Jurkat, Clone E6-1 (cell line): ENCODE measurements around the gene ZRSR2. TPM values are rescaled to one million over a fixed set of nuclear protein-coding genes. Genes with fewer than 3 reads are reported as not detected.
"Not testable (repeated sequence)": the region's sequence is repeated elsewhere in the genome, so short reads cannot be mapped to it uniquely, and the experiment has no call there.

ENCODE experiments used
- DNase-seq: peaks from one replicate; pipeline ENCODE4 v3.0.0-alpha.2; 2011; ENCODE audit warnings: low read depth, low spot score
- H3K4me3 ChIP-seq: 2 replicates; pipeline ENCODE4 v1.5.1; 2011; ENCODE audit warnings: mild to moderate bottlenecking, low read length, control low read depth, moderate library complexity
- polyA plus RNA-seq: library from polyadenylated mRNA; unstranded; fragments of >200 nt; gene quantifications from one replicate; pipeline ENCODE4 v1.2.1, GENCODE V29; 2012; ENCODE audit warnings: missing spikeins; ENCODE audit not compliant: insufficient read length, insufficient read depth

ZRSR2 gene, protein sequence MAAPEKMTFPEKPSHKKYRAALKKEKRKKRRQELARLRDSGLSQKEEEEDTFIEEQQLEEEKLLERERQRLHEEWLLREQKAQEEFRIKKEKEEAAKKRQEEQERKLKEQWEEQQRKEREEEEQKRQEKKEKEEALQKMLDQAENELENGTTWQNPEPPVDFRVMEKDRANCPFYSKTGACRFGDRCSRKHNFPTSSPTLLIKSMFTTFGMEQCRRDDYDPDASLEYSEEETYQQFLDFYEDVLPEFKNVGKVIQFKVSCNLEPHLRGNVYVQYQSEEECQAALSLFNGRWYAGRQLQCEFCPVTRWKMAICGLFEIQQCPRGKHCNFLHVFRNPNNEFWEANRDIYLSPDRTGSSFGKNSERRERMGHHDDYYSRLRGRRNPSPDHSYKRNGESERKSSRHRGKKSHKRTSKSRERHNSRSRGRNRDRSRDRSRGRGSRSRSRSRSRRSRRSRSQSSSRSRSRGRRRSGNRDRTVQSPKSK
- polyA plus RNA-seq = 14.4 TPM

DNA sequence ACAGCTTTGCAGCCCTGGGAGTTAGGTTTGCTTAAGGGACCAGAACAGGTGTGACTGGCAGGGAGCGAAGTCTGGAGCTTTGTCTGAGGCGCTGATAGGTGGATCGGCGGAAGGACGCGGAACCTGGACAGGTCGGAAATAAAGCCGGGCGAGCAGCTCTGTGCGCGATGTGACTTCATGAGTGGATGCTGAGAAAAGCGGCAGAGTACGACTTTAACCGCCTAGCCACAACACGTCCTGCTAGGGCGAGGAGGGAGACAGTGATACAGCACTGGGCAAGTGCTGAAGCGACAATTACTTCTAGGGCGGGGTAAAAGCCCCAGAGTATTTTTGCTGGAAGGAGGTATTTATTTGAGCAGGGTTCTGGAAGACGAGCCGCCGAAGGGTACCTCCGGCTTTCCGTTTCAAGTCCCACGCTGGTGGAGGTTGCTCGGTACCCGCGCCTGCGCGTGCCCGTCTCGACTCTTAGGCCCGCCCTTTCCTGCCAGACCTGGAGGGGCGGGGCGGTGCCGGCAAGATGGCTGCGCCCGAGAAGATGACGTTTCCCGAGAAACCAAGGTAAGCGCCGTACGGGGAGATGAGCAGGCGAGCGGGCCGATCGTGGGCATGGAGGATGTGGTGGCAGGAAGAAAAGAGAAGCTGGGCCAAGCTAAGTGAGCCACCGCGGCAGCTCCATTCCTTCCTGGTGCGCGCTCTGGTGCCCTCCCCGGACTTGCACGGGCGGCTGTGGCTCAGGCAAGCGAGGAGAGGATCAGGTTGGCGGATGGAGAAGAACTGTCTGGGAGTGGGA is at the start of gene ZRSR2:
Gene ZRSR2, plus strand, starts transcription at position 506 of the 790 bp plus-strand sequence. Its CDS starts 12 bp downstream, at position 518.
- DNase-seq = peak; percentile 76
- peak within 1 kb of the TSS; percentile 72 for H3K4me3 ChIP-seq

- H3K4me3 ChIP-seq = no peak overlapping the region
- no peak for DNase-seq
These were observed 46.0 kb upstream of the ZRSR2 start for GRCh38 chrX:15744181-15744867.

GRCh38 chrX:15745179-15745578 is 45.1 kb upstream of the ZRSR2 start:
- no peak overlapping the region for H3K4me3 ChIP-seq
- DNase-seq = no peak

- not testable (repeated sequence) for H3K4me3 ChIP-seq, DNase-seq
These were observed 43.6 kb upstream of the ZRSR2 start for GRCh38 chrX:15746651-15747050.

DNA sequence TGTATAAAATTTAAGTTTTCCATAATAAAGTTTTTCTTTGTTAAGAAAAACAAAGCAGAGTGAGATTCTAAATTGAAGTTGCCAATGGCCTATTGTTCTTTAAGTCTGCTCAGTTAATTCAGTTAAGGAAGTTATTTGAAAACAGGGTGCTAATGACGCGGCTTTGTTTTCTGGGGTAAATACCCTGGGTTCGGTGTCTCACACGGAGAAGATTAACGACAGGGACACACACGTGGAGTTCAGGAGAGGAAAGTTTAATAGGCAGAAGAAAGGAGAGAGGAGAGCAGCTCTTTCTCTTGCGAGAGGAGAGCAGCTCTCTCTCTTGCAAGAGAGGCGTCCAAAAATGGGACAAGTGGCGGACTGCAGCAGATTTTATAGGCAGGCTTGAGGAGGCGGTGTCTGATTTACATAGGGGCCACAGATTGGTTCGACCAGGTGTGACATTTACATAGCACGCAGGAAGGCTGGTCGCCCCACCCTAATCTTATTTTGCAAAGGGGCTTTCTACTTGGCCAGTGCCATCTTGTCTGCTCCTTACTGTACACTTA is 42.6 kb upstream of the ZRSR2 start:
- DNase-seq = no peak
- no peak overlapping the region for H3K4me3 ChIP-seq

GRCh38 chrX:15748841-15749240 is 41.4 kb upstream of the ZRSR2 start:
- H3K4me3 ChIP-seq = no peak overlapping the region
- no peak for DNase-seq

DNA sequence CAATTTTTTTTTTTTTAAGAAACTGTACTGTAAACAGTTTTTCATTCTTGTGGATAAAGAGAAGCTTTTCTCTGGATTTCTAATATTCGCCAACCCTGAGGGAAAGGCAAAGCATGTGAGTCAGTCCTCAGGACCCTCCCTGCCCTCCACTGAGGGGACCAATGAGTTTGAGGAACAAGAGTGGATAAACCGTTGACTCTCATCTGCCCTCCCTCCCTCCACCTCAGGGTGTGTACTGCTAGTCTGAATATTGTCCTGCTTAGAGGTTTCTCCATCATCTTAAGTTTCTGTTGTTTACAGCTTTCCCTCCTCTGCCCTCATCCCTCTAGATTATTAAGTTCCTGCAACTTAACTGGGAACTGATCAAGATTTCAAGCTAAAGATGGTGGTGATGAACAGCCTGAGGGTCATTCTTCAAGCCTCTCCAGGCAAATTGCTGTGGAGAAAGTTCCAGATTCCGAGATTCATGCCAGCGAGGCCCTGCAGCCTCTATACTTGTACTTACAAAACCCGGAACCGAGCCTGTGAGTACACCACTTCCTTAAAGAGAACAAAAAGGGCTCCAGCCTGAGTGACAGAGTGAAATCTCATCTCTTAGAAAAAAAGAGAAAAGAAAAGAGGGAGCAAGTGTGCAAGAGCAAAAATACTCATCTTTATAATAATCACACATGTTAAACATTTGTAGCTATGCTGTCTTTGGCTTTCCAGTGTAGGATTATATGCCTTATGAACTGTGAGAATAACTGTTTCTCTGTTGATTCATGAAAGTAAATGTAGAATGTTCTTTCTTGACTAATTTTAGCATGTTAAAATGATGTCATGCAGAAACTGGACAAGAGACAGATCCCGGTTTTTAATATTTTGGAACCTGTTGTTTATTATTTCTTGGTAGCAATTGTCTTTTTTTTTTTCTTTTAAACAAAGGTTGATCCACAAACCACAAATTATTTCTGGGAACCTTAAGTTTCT is 40.4 kb upstream of the ZRSR2 start:
- peak; percentile 35 for DNase-seq

GRCh38 chrX:15750611-15751154 is 39.6 kb upstream of the ZRSR2 start:
- no peak for DNase-seq
- no peak overlapping the region for H3K4me3 ChIP-seq

More for the DNA sequence above, 40.4 kb upstream of the ZRSR2 start:
- no peak overlapping the region for H3K4me3 ChIP-seq

- no peak overlapping the region for H3K4me3 ChIP-seq
- DNase-seq = peak; percentile 63
These were observed 39.0 kb upstream of the ZRSR2 start for GRCh38 chrX:15751155-15751819.

GRCh38 chrX:15755091-15755490 is 35.2 kb upstream of the ZRSR2 start:
- no peak overlapping the region for H3K4me3 ChIP-seq
- no peak for DNase-seq

- no peak overlapping the region for H3K4me3 ChIP-seq
- no peak for DNase-seq
These were observed 32.1 kb upstream of the ZRSR2 start for GRCh38 chrX:15758140-15758539.

- not testable (repeated sequence) for DNase-seq, H3K4me3 ChIP-seq
These were observed 30.4 kb upstream of the ZRSR2 start for GRCh38 chrX:15759886-15760285.

- H3K4me3 ChIP-seq = no peak overlapping the region
- DNase-seq = no peak
These were observed 28.6 kb upstream of the ZRSR2 start for GRCh38 chrX:15761564-15762191.

DNA sequence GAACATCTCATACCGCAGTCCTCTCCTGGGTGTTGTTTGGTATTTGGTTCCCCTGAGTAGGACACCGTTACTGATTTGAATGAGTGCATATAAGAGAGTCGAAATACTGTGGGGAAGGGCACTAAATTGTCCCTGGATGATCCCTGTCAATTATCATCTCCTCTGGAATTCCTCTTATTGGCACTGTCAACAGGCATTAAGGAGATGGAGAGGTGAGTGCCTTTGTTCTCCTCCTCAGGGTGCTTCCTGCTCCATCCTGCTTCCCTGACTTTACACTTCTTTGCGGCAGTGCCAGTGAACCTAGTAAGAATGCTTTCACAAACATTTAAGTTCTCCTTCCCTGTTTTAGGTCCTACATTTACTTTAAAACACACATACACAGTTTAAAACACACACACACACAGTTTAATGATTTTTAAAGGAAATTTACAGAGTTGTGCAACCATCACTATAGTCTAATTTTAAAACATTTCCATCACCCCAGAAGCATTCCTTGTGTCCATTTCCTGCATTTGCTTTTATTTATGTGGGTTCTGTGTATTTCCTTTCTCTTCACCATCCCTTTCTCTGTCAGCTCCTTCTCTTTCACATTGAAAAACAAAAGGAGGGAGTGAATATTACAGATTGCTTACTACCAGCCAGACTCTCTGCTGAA is 20.9 kb upstream of the ZRSR2 start:
- H3K4me3 ChIP-seq = no peak overlapping the region

GRCh38 chrX:15781961-15782699 is 8.2 kb upstream of the ZRSR2 start:
- H3K4me3 ChIP-seq = no peak overlapping the region
- DNase-seq = no peak

More for the DNA sequence above, 20.9 kb upstream of the ZRSR2 start:
- DNase-seq = no peak
